ENCODE results near the gene RPS6KB1. TPM values are rescaled to one million over a fixed set of nuclear protein-coding genes. Genes with fewer than 3 reads are reported as not detected.
"Not testable (repeated sequence)": the region's sequence is repeated elsewhere in the genome, so short reads cannot be mapped to it uniquely, and the experiment has no call there.

RPS6KB1 gene
- total and polyA plus RNA-seq, 8 donors: 10.0 to 24.5 (median 19.5) TPM

DNA sequence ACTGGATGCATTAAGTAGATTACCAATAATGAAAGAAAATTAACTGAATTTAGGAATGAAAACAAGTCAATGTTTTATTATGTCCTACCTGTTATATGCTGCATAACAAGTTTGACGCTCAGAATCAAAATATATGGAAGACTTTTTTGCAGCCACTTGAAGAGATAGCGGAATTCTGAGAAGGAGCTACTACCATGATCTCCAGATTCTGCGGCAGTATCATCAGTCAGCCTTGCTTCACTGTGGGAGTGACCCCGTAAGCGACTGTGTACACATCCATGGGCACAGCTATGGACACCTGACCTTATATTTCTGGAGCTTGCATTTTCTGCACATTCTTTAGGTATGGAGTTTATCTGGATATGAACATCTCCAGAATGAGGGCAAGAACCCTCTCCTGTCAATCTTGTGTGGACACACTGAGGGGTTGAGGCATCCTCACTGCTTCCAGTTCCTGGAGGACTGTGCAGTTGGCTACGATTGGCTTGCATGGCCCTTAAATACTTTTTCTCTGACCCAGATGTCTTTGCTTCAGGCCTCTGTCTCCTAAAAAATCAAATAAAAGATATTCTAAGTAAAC is 69.9 kb downstream of the RPS6KB1 start:
- ATAC-seq (no peak), DNase-seq (no peak), FAIRE-seq (no peak)
- intact Hi-C loops (cut with DNase I): no loop called here
- Histone ChIP-seq H3K4me3 (no peak overlapping the region), H3K4me1 (peaks cover 0 to 16% (median 14%) of the 10 kb centered on the region in 3 donors), H3K27ac (no peak overlapping the region), H3K9me3 (no peaks in the 10 kb centered on the region), H3K27me3 (no peaks in the 10 kb centered on the region), H3K36me3 (peaks cover 0 to 3% (median 0%) of the 10 kb centered on the region in 3 donors)
- TF ChIP-seq, protein P1, sequence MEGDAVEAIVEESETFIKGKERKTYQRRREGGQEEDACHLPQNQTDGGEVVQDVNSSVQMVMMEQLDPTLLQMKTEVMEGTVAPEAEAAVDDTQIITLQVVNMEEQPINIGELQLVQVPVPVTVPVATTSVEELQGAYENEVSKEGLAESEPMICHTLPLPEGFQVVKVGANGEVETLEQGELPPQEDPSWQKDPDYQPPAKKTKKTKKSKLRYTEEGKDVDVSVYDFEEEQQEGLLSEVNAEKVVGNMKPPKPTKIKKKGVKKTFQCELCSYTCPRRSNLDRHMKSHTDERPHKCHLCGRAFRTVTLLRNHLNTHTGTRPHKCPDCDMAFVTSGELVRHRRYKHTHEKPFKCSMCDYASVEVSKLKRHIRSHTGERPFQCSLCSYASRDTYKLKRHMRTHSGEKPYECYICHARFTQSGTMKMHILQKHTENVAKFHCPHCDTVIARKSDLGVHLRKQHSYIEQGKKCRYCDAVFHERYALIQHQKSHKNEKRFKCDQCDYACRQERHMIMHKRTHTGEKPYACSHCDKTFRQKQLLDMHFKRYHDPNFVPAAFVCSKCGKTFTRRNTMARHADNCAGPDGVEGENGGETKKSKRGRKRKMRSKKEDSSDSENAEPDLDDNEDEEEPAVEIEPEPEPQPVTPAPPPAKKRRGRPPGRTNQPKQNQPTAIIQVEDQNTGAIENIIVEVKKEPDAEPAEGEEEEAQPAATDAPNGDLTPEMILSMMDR (IDR thresholded peaks at IDR 0.05): no peak
- WGBS, 2 donors: 86 to 92% methylated on average over 6 of the region's 6 CpGs

DNA sequence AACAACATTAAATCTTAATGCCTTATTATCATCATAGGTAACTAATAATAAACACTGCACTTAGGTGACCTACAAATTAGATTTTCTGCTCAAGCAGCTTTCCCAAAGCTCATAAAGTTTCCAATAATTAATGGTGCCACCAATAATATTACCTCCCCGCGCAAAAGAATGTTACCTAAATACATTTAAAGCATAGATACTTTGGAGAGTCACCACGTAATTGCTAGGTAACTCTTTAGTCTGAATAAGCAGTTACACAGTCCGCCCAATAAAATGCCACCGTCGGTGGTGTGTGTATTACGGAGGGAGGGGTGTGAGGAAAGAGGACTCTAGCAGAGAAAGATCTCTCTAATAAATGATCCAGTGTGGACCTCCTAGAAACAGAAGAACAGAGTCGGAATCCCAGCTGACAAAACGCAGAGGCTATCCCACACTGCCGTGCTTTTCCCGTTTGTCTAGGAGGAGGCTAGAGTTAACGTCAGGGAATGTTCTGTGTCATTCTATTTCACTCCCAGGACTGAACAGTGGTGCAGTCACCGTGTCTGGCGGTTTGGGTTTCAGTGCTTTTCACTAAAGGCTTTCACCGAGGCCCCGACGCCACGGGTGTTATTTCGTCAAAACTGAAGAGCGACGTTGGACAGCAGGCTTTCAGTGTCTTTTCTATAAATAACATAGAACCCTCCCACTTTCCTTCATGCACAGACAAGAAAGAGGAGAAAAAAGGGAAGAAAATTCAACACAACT is 71.0 kb downstream of the RPS6KB1 start:
- FAIRE-seq (no peak), DNase-seq (peak in 4 of 6 donors; percentile 23 to 67 (median 38)), ATAC-seq (peak; percentile 40 to 66 (median 58))
- no peaks in the 10 kb centered on the region for H3K9me3 ChIP-seq
- H3K27me3 ChIP-seq: no peaks in the 10 kb centered on the region
- WGBS, 2 donors: 1% methylated on average over 21 of the region's 21 CpGs
- no peaks in the 10 kb centered on the region for H3K36me3 ChIP-seq
- intact Hi-C loops (cut with DNase I): no loop called here
- H3K4me3 ChIP-seq: peak overlapping the region; percentile 56 to 83 (median 72)
- peaks cover 0 to 16% (median 14%) of the 10 kb centered on the region in 3 donors for H3K4me1 ChIP-seq
- TF ChIP-seq, protein P1 (IDR thresholded peaks at IDR 0.05): no peak
- H3K27ac ChIP-seq: peak overlapping the region; percentile 75 to 98 (median 92)

DNA sequence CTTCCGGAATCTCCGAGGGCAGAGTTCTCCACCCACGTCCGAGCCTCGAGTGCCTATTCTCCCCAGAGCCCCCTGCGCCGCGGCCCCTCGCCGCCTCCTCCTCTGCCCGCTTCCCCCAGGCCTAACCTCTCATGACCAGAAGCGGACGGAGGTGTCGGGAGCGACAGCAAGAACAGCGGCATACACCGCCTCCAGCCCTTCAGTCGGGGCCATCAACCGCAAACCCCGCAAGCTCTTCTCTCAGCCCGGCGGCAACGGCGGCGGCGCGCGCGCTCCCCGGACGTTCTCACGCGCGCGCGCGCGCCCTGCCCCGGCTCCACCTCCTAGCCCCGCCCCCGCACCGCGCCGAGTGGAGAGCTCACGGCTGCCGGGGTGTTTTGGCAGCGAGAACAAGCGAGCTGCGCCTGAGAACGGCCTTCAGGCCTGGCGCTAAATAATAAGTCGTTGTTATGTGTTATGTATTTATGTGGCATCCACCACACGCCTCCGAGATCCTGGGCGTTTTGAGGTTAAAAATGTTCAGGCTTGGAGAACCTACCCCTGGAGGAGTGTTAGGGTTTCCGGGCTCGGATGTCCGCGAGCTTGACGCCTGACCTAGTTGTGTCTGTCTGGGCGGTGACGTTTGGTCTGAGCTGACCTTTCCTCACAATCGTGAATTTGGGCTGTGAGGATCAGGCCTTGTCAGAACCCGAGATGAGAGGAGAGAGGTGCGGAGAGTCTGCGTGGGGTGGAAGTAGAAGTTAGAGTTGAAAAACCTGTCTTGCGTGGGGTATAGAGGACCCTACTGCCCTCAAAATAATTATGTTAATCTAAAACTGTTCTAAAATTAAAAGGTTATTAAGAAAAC is 71.8 kb downstream of the RPS6KB1 start, which contains the start of gene RNFT1:
Gene RNFT1 (minus strand): TSS at position 259 of the 847 bp plus-strand sequence. CDS start 77 bp downstream, at position 182.
- ATAC-seq: peak; percentile 95 to 98 (median 98)
- peaks cover 0 to 16% (median 14%) of the 10 kb centered on the region in 3 donors for H3K4me1 ChIP-seq
- H3K4me3 ChIP-seq: peak within 1 kb of the TSS; percentile 56 to 83 (median 72)
- FAIRE-seq: no peak
- 1% methylated on average over 65 to 67 of the region's 67 CpGs for WGBS, 2 donors
- DNase-seq: peak; percentile 87 to 98 (median 92)
- no peaks in the 10 kb centered on the region for H3K27me3 ChIP-seq
- no peaks in the 10 kb centered on the region for H3K36me3 ChIP-seq
- intact Hi-C loops (cut with DNase I): no loop called here
- H3K27ac ChIP-seq: peak within 1 kb of the TSS; percentile 75 to 98 (median 92)
- TF ChIP-seq, protein P1 (IDR thresholded peaks at IDR 0.05): no peak
- H3K9me3 ChIP-seq: no peaks in the 10 kb centered on the region

DNA sequence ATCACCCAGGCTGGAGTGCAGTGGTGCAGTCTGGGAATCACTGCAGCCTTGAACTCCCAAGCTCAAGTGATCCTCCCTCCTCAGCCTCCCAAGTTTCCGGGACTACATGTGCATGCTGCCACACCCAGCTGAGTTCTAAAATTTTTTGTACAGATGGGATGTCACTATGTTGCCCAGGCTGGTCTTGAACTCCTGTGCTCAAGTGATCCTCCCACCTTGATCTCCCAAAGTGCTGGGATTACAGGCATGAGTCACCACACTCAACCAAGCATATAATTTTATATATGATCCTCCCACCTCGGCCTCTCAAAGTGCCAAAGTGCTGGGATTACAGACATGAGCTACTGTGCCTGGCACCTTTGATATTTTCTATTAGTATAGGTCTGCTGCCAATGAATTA is 78.8 kb downstream of the RPS6KB1 start:
- FAIRE-seq; DNase-seq; H3K4me3 ChIP-seq; H3K9me3 ChIP-seq; H3K36me3 ChIP-seq; H3K27ac ChIP-seq; H3K4me1 ChIP-seq; intact Hi-C loops (cut with DNase I); ATAC-seq; H3K27me3 ChIP-seq: not testable (repeated sequence)
- 65 to 66% methylated on average over 2 of the region's 2 CpGs for WGBS, 2 donors

DNA sequence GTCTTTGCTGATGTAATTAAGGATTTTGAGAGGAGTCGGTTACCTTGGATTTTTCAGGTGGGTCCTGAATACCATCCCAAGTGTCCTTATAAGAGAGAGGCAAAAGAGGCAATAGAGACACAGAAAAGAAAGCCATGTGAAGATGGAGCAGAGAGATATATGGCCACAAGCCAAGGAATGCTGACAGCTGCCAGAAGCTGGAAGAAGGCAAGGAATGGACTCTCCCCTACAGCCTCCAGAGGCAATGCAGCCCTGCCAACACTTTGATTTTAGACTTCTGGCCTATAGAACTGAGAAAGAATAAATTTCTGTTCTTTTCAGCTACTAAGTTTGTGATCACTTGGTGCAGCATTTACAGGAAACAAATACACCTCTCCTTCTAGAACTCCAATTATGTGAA is 79.9 kb downstream of the RPS6KB1 start:
- no peaks in the 10 kb centered on the region for H3K27me3 ChIP-seq
- ATAC-seq (no peak), FAIRE-seq (no peak), DNase-seq (no peak)
- TF ChIP-seq, protein P1 (IDR thresholded peaks at IDR 0.05): no peak
- H3K9me3 ChIP-seq: no peaks in the 10 kb centered on the region
- intact Hi-C loops (cut with DNase I): no loop called here
- no peak overlapping the region for H3K4me3 ChIP-seq
- H3K27ac ChIP-seq: no peak overlapping the region
- H3K4me1 ChIP-seq: no peaks in the 10 kb centered on the region
- H3K36me3 ChIP-seq: no peaks in the 10 kb centered on the region
- WGBS, 2 donors: 100% methylated on average over 1 of the region's 1 CpG

DNA sequence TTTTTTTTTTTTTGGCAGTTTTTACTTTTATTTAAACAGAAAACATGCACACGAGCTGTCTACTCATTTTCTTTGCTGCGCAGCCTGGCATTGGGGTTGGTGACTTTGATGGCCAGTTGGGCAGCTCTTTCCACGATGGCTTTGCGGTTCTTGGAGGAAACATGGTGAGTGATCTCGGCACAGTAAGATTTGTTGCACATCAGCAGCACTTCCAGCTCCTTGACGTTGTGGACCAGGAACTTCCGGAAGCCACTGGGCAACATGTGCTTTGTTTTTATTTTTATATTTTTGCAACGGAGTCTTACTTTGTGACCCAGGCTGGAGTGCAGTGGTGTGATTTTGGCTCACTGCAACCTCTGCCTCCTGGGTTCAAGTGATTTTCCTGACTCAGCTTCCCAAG is 80.6 kb downstream of the RPS6KB1 start:
- H3K27ac ChIP-seq; H3K4me3 ChIP-seq; FAIRE-seq; ATAC-seq; intact Hi-C loops (cut with DNase I); H3K9me3 ChIP-seq; H3K4me1 ChIP-seq; DNase-seq; H3K36me3 ChIP-seq; H3K27me3 ChIP-seq: not testable (repeated sequence)
- WGBS, 2 donors: 91 to 94% methylated on average over 8 of the region's 8 CpGs

DNA sequence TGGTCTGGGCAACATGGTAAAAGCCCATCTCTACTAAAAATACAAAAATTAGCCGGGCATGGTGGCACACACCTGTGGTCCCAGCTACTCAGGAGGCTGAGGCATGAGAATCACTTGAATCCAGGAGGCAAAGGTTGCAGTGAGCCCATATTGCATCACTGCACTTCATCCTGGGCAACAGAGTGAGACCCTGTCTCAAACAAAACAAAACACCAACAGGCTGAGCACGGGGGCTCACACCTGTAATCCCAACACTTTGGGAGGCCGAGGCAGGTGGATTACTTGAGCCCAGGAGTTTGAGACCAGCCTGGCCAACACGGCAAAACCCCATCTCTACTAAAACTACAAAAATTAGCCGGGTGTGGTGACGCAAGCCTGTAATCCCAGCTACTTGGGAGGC is 82.2 kb downstream of the RPS6KB1 start:
- ATAC-seq; intact Hi-C loops (cut with DNase I); H3K27me3 ChIP-seq: not testable (repeated sequence)

More for the DNA sequence above, 82.2 kb downstream of the RPS6KB1 start:
- H3K4me1 ChIP-seq, H3K27ac ChIP-seq, H3K4me3 ChIP-seq, FAIRE-seq, DNase-seq, H3K36me3 ChIP-seq, H3K9me3 ChIP-seq: not testable (repeated sequence)
- WGBS, 2 donors: 88 to 97% methylated on average over 5 to 6 of the region's 6 CpGs

Data from pancreas (tissue), 10 donors.